Measurements from ENCODE around the gene FBXL3.

GRCh38 chr13:76971851-76972829 is 54.8 kb downstream of the FBXL3 start:
- TF ChIP-seq CTCF (IDR thresholded peaks at IDR 0.05) (no peak), POLR2A (IDR thresholded peaks at IDR 0.05) (no peak)
